GM21576 (cell line): ENCODE data around the gene RXRB.

Experiments
- ATAC-seq: cut with Tn5 transposase; IDR thresholded peaks from one replicate; pipeline ENCODE4 v1.9.1; 2021; ENCODE audit warnings: mild to moderate bottlenecking, moderate library complexity; ENCODE audit not compliant: unreplicated experiment

The RXRB gene

GRCh38 chr6:33198159-33198852 lies 2.2 kb downstream of the RXRB start:
- no peak for ATAC-seq

GRCh38 chr6:33197431-33198048 lies 2.9 kb downstream of the RXRB start:
- ATAC-seq, result no peak

GRCh38 chr6:33195304-33196165 lies 4.9 kb downstream of the RXRB start:
- ATAC-seq, result no peak

GRCh38 chr6:33194431-33194979 lies 6.0 kb downstream of the RXRB start:
- ATAC-seq, result no peak

DNA sequence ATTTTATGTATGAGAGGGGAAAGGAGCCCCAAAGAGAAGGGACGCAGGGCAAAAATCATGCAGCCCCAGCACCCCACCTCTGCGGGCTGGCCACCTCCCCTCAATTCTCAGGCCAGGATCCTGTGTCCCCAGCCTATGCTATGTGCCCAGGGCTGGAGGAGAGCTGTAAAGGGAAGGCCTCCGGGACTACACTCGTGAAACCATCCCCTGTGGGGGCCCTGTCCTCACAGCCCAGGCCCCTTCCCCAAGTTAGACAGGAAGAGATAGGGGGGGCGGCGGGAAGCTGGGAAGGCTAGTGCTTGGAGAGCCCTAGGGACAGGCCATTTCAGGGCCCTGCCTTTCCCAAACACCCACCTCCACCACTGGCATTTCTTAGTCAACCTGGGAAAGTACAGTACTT lies 6.8 kb downstream of the RXRB start:
- ATAC-seq, result no peak

- ATAC-seq, result no peak
These were observed 7.5 kb downstream of the RXRB start for GRCh38 chr6:33192671-33193602.

- ATAC-seq, result no peak
These were observed 8.3 kb downstream of the RXRB start, which contains the start of gene COL11A2 for GRCh38 chr6:33192105-33192646. COL11A2 (minus strand) TSS chr6:33192467; CDS start chr6:33192240, 227 bp downstream.

DNA sequence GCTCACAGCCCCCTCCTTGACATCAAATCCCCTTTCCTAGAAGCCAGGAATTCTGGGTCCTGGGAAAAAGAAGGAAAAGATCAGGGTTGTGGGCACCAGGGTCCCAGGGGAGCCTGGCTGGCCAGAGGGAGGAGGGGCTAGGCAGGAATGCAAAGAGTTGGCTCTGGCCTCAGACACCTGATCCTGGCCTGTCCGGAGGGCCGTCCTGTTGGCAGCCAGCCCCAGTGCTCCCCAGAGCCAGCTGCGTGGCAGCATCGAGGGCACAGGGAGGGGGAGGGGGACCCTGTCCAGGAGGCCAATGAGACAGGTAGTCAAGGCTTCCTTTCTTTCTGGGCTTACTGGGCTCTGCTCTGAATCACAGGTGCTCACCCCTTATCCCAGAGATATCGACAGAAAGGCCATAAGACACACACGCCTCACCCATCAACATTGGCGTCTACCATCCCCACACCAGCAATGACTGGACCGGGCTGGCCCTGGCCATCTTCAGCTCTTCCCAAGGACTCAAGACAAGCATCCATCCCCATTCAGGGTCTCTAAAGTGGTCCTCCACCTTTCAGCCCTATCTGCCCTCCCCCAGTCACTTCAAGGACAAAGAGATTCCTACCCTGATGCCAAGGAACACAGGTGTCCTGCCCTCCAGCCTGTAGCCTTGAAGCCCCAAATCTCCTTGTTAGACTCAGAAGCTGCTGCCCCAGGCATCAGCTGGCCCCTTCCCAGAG lies 8.9 kb downstream of the RXRB start:
- no peak for ATAC-seq

DNA sequence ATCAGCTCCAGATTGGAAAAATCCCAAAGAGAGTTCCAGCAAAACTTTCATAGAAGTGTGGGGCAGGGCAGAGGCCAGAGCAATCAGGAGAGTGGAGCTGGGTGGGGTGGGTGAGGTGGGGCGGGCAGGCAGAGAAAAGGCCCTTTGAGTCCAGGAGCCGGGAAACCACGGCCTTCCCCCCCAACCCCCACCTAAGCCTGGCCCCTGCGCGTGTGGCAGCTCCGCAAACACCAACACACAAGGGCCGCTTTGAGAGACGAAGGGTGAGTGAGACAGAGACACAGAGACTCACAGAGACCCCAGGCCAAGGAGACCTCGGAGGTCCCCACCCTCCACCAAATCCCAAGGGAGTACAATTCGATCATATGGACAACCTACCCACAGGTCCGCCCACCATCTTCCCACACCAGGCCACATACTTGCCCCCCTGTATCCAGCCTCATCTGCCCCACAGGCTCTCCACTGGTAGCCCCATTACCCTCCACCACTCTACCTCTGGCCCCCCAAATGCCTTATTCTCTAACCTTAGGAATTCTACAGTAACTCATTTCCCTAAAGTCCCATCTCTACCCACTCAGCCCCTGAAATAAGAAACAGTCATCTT lies 9.9 kb downstream of the RXRB start:
- no peak for ATAC-seq

- no peak for ATAC-seq
These were observed 10.6 kb downstream of the RXRB start for GRCh38 chr6:33189625-33190448.

DNA sequence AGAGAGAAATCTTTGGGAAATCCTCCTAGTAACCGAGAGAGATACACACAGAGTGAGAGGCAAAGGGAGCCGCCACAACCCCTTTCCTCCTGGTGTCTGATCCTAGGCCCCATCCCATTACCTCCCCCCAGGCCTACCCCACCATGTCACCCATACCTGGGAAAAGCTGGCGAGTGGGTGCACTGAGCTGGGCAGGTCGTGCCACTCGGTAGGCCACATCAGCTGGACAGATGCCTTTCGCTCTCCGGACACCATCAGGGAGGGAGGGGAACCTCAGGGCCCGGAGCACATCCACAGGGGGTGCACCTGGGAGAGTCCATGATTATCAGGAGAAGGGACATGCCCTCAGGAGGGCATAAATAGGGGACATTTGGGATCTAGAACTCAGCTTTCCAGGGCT lies 11.3 kb downstream of the RXRB start:
- no peak for ATAC-seq

GRCh38 chr6:33187809-33188208 lies 12.7 kb downstream of the RXRB start:
- no peak for ATAC-seq

GRCh38 chr6:33185654-33186187 lies 14.7 kb downstream of the RXRB start:
- no peak for ATAC-seq

GRCh38 chr6:33185190-33185589 lies 15.3 kb downstream of the RXRB start:
- no peak for ATAC-seq

DNA sequence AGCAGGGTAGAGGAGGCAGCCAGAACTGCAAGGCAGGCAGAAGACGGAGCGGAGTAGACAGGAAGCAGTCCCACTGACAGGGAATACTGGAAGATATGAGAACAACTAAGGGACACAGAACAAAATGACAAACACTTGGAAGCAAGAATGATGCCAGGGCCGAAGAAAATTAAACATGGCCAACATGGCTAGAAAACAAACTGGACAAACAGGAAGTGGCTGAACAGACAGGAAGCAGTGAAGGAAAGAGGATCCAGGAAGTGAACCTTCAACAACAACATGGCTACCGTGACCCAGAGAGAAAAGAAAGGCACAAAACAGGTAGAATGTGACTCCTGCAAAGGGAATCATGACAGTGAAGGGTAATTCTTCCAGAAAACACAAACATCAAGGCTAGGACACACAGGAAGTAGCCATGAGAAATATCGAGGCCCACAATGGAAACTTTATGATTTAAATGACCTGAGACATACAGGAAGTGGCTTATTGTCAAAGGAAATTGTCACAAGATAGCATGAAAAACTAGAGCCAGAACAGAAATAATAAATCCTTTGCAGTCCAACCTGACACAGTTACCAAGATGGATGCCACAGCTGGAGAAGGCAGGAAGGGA lies 17.3 kb downstream of the RXRB start:
- no peak for ATAC-seq

DNA sequence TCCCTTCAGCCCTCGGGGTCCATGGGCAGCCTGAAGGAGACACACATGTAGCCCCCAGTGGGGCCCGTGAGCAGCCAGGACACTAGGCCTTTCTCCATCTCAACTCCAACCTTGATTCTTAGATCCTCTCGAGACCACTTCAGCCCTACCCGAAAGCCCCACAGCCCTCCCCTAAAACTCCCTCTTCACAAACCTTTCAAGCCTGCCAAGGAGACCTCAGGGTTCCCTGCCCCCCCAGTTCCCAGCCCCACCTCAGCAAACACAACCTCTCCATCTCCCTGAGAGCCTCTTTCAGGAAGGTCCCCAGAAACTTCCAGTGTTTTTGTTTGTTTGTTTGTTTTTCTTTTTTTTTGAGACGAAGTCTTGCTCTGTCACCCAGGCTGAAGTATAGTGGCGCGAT lies 19.3 kb downstream of the RXRB start:
- no peak for ATAC-seq

- no peak for ATAC-seq
These were observed 21.6 kb downstream of the RXRB start for GRCh38 chr6:33178755-33179475.
